ENCODE data around the gene NRDC. TPM values are rescaled to one million over a fixed set of nuclear protein-coding genes. Genes with fewer than 3 reads are reported as not detected.
A peak's percentile ranks its signal among the peaks of the same experiment; 100 is the strongest.

The NRDC gene
- polyA plus RNA-seq, 3 donors = 66.8 to 92.0 (median 74.3) TPM

- Histone ChIP-seq H3K4me3 (replicated peaks in 1 of 3; ENCODE audit: low read depth in 2 of 3, low read length in 3 of 3) (no peak overlapping the region), H2AFZ (ENCODE audit: insufficient read depth, low read depth, low read length, poor library complexity, severe bottlenecking) (no peak overlapping the region), H3K79me2 (ENCODE audit: insufficient read depth, low read length) (no peaks in the 10 kb centered on the region), H3K36me3 (replicated peaks in 1 of 2; ENCODE audit: control insufficient read depth in 1 of 2, insufficient read depth in 2 of 2, low read length in 2 of 2) (no peaks in the 10 kb centered on the region), H3K9me3 (replicated peaks in 1 of 2; ENCODE audit: control insufficient read depth in 1 of 2, insufficient read depth in 1 of 2, low read length in 2 of 2) (no peaks in the 10 kb centered on the region), H3K27me3 (ENCODE audit: control insufficient read depth in 2 of 2, insufficient read depth in 2 of 2, low read length in 2 of 2) (no peaks in the 10 kb centered on the region), H3K9ac (ENCODE audit: insufficient read depth, low read length, poor library complexity, severe bottlenecking) (no peak overlapping the region), H4K20me1 (ENCODE audit: insufficient read depth, low read length) (no peaks in the 10 kb centered on the region), H3K4me1 (ENCODE audit: control insufficient read depth in 1 of 2, insufficient read depth in 2 of 2, low read length in 2 of 2) (no peaks in the 10 kb centered on the region), H3K4me2 (replicated peaks; ENCODE audit: extremely low read depth, low read length, poor library complexity, severe bottlenecking) (no peak overlapping the region), H3K27ac (ENCODE audit: low read depth in 1 of 2, low read length in 2 of 2) (no peak overlapping the region)
- Mint-ChIP-seq H3K9me3 (peaks cover 0 to 3% (median 0%) of the 10 kb centered on the region in 7 donors), H3K4me1 (no peaks in the 10 kb centered on the region), H3K36me3 (no peaks in the 10 kb centered on the region), H3K27me3 (ENCODE audit: low read depth in 3 of 3) (peaks cover 7 to 26% (median 13%) of the 10 kb centered on the region in 3 donors), H3K4me3 (no peak overlapping the region), H3K27ac (no peak overlapping the region)
- intact Hi-C loops (cut with micrococcal nuclease) = no loop called here
- no peak for DNase-seq
- TF ChIP-seq CTCF (IDR thresholded peaks at IDR 0.05) = no peak
- whole genome bisulfite sequencing (ENCODE audit: insufficient coverage) = 88% methylated on average over 2 of the region's 5 CpGs
Observed at GRCh38 chr1:51920130-51920529, 41.6 kb upstream of the NRDC start.

GRCh38 chr1:51919684-51920083 lies 41.2 kb upstream of the NRDC start:
- Histone ChIP-seq H3K27ac (ENCODE audit: low read depth in 1 of 2, low read length in 2 of 2) (no peak overlapping the region), H3K27me3 (ENCODE audit: control insufficient read depth in 2 of 2, insufficient read depth in 2 of 2, low read length in 2 of 2) (peaks cover 0 to 1% of the 10 kb centered on the region in 2 donors), H3K4me1 (ENCODE audit: control insufficient read depth in 1 of 2, insufficient read depth in 2 of 2, low read length in 2 of 2) (no peaks in the 10 kb centered on the region), H4K20me1 (ENCODE audit: insufficient read depth, low read length) (no peaks in the 10 kb centered on the region), H3K4me2 (replicated peaks; ENCODE audit: extremely low read depth, low read length, poor library complexity, severe bottlenecking) (no peak overlapping the region), H2AFZ (ENCODE audit: insufficient read depth, low read depth, low read length, poor library complexity, severe bottlenecking) (no peak overlapping the region), H3K9ac (ENCODE audit: insufficient read depth, low read length, poor library complexity, severe bottlenecking) (no peak overlapping the region), H3K36me3 (replicated peaks in 1 of 2; ENCODE audit: control insufficient read depth in 1 of 2, insufficient read depth in 2 of 2, low read length in 2 of 2) (no peaks in the 10 kb centered on the region), H3K79me2 (ENCODE audit: insufficient read depth, low read length) (no peaks in the 10 kb centered on the region), H3K4me3 (replicated peaks in 1 of 3; ENCODE audit: low read depth in 2 of 3, low read length in 3 of 3) (no peak overlapping the region), H3K9me3 (replicated peaks in 1 of 2; ENCODE audit: control insufficient read depth in 1 of 2, insufficient read depth in 1 of 2, low read length in 2 of 2) (no peaks in the 10 kb centered on the region)
- Mint-ChIP-seq H3K36me3 (no peaks in the 10 kb centered on the region), H3K27me3 (ENCODE audit: low read depth in 3 of 3) (peaks cover 7 to 30% (median 13%) of the 10 kb centered on the region in 3 donors), H3K9me3 (peaks cover 0 to 3% (median 0%) of the 10 kb centered on the region in 7 donors), H3K4me1 (no peaks in the 10 kb centered on the region), H3K27ac (peak overlapping the region in 1 of 7 donors; percentile 17), H3K4me3 (no peak overlapping the region)
- intact Hi-C loops (cut with micrococcal nuclease) = no loop called here
- DNase-seq = no peak
- WGBS (ENCODE audit: insufficient coverage) = over 99% methylated on average over 9 of the region's 10 CpGs
- TF ChIP-seq CTCF (IDR thresholded peaks at IDR 0.05) = no peak
